Endothelial cell of umbilical vein (primary cell): ENCODE results near the gene PITX2. TPM values are rescaled to one million over a fixed set of nuclear protein-coding genes. Genes with fewer than 3 reads are reported as not detected.

Experiments used
- BruUV-seq: library from RNA; stranded (reverse); fragments of 400-500 nt; replicated peaks from 2 replicates; lab custom pipeline; 2021; lab: Mats Ljungman, UMichigan
- CTCF ChIA-PET: fragments of 300-600, 350-600 bp; sonication (Branson Sonifier 250); formaldehyde crosslinking; loops from one replicate; lab custom pipeline; 2021; ENCODE audit warnings: antibody characterized with exemption, inconsistent platforms; lab: Charles Lee
- POLR2A ChIA-PET: fragments of 300-600, 350-600 bp; sonication (Branson Sonifier 250); formaldehyde crosslinking; loops from one replicate; lab custom pipeline; 2021; ENCODE audit warnings: antibody characterized with exemption, inconsistent platforms; lab: Charles Lee
- DNase-seq: peaks from one replicate; pipeline ENCODE4 v3.0.0-alpha.2; 2011; ENCODE audit warnings: low read depth, low spot score
- FAIRE-seq: peaks from 2 replicates; lab custom pipeline; 2011; peaks lifted over from hg19 to GRCh38; lab: Jason Lieb, UNC
- H2AFZ ChIP-seq: 2 replicates; pipeline ENCODE4 v1.6.0; 2012; ENCODE audit warnings: low read depth, low read length, control low read depth, inconsistent platforms
- H3K27ac ChIP-seq: 2 replicates; pipeline ENCODE4 v1.5.1; 2011; ENCODE audit warnings: low read depth, mild to moderate bottlenecking, control low read depth, low read length, moderate library complexity; ENCODE audit not compliant: insufficient read depth
- H3K27me3 ChIP-seq, 2 experiments: 2 replicates each; pipeline versions ENCODE4 v1.6.0 to v1.6.1; 2011; ENCODE audit warnings: low read length in 2 of 2, mixed read lengths in 1 of 2; ENCODE audit not compliant: control insufficient read depth in 2 of 2, insufficient read depth in 2 of 2
- H3K36me3 ChIP-seq, 2 experiments: 2 replicates in 1 of 2; 3 replicates in 1 of 2; pipeline ENCODE4 v1.5.1; 2011; ENCODE audit warnings: low read length in 2 of 2, mild to moderate bottlenecking in 1 of 2, moderate library complexity in 1 of 2; ENCODE audit not compliant: control insufficient read depth in 2 of 2, insufficient read depth in 2 of 2; ENCODE audit errors: extremely low read depth in 1 of 2
- H3K4me1 ChIP-seq: 3 replicates; pipeline ENCODE4 v1.5.1; 2011; ENCODE audit warnings: mild to moderate bottlenecking, low read length; ENCODE audit not compliant: control insufficient read depth, insufficient read depth; ENCODE audit errors: extremely low read depth
- H3K4me2 ChIP-seq: 2 replicates; pipeline ENCODE4 v1.6.1; 2011; ENCODE audit warnings: low read length, control low read depth, mixed read lengths; ENCODE audit not compliant: insufficient read depth
- H3K4me3 ChIP-seq, 3 experiments: fragments of 200-600 bp in 1 of 3; sonication (generic), shearing (Covaris generic) in 1 of 3; replicated peaks in 1 of 3; 2 replicates each; pipeline ENCODE4 v1.5.1; 2011 to 2016; ENCODE audit warnings: control low read depth in 3 of 3, low read length in 3 of 3, mild to moderate bottlenecking in 2 of 3, inconsistent platforms in 1 of 3, low read depth in 1 of 3, moderate library complexity in 1 of 3; ENCODE audit not compliant: insufficient read depth in 1 of 3
- H3K79me2 ChIP-seq: 2 replicates; pipeline ENCODE4 v1.6.0; 2012; ENCODE audit warnings: low read length, inconsistent platforms; ENCODE audit not compliant: control insufficient read depth, insufficient read depth
- H3K9ac ChIP-seq: replicated peaks from 2 replicates; pipeline ENCODE3; 2011; ENCODE audit warnings: low read length, control low read depth; ENCODE audit not compliant: insufficient read depth; ENCODE audit errors: extremely low read depth
- H3K9me1 ChIP-seq: replicated peaks from 3 replicates; pipeline ENCODE4 v1.6.0; 2011; ENCODE audit warnings: mild to moderate bottlenecking, low read length; ENCODE audit not compliant: control insufficient read depth, insufficient read depth; ENCODE audit errors: extremely low read depth
- H3K9me3 ChIP-seq: replicated peaks from 2 replicates; pipeline ENCODE4 v1.5.1; 2012; ENCODE audit warnings: low read length, inconsistent platforms; ENCODE audit not compliant: control insufficient read depth, insufficient read depth
- H4K20me1 ChIP-seq: replicated peaks from 2 replicates; pipeline ENCODE3; 2011; ENCODE audit warnings: mild to moderate bottlenecking, low read length; ENCODE audit not compliant: control insufficient read depth, insufficient read depth; ENCODE audit errors: extremely low read depth
- CTCF ChIP-seq, 2 donors: IDR thresholded peaks; 1 replicate in 1 of 2; 2 replicates in 1 of 2; pipeline ENCODE4 v1.5.1; 2011; ENCODE audit warnings: low read length in 2 of 2, mild to moderate bottlenecking in 2 of 2, moderate library complexity in 2 of 2, control low read depth in 1 of 2, inconsistent platforms in 1 of 2, low read depth in 1 of 2; ENCODE audit not compliant: insufficient read depth in 1 of 2; ENCODE audit errors: extremely low read depth in 1 of 2
- EZH2 ChIP-seq: IDR thresholded peaks from 2 replicates; pipeline ENCODE4 v1.6.1; 2012; ENCODE audit warnings: borderline replicate concordance, low read depth, mild to moderate bottlenecking, moderate library complexity, low read length, inconsistent platforms; ENCODE audit not compliant: severe bottlenecking
- FOS ChIP-seq: IDR thresholded peaks from 2 replicates; pipeline ENCODE4 v1.6.1; 2011; ENCODE audit warnings: mild to moderate bottlenecking, low read length, moderate library complexity, borderline replicate concordance; ENCODE audit not compliant: insufficient read depth
- GATA2 ChIP-seq: IDR thresholded peaks from 2 replicates; pipeline ENCODE4 v1.7.0; 2011; ENCODE audit warnings: low read depth, mild to moderate bottlenecking, moderate library complexity, mixed read lengths, low read length; ENCODE audit not compliant: insufficient read length, insufficient read depth
- JUN ChIP-seq: IDR thresholded peaks from 2 replicates; pipeline ENCODE4 v1.6.1; 2011; ENCODE audit warnings: borderline replicate concordance, low read depth; ENCODE audit not compliant: insufficient read length, insufficient read depth
- MAX ChIP-seq: IDR thresholded peaks from 2 replicates; pipeline ENCODE4 v1.6.1; 2011; ENCODE audit not compliant: insufficient read depth, insufficient read length
- MYC ChIP-seq: IDR thresholded peaks from one replicate; pipeline ENCODE4 v1.6.1; 2011; ENCODE audit warnings: mild to moderate bottlenecking, low read depth, low read length
- POLR2A ChIP-seq: IDR thresholded peaks from 2 replicates; pipeline ENCODE4 v1.6.1; 2012; ENCODE audit warnings: low read depth, mild to moderate bottlenecking, control low read depth, low read length
- POLR2AphosphoS5 ChIP-seq: IDR thresholded peaks from 2 replicates; pipeline ENCODE4 v1.6.1; 2012; ENCODE audit warnings: low read depth, mild to moderate bottlenecking, control low read depth, low read length, moderate library complexity; ENCODE audit not compliant: insufficient read depth
- dilution Hi-C: fragments of 300-500 bp; cut with MboI; formaldehyde crosslinking; loops from one replicate; pipeline ENCODE4 v1.15.0; 2019; ENCODE audit warnings: low sequenced_read_pairs; ENCODE audit not compliant: extremely low pct_ligation_motif_present
- intact Hi-C: fragments of 100-400 bp; cut with micrococcal nuclease; formaldehyde crosslinking; loops from one replicate; pipeline ENCODE4 v1.10.0; 2022
- polyA plus RNA-seq, 4 experiments: library from polyadenylated mRNA; depleted of rRNA in 3 of 4; stranded (reverse) in 3 of 4; unstranded in 1 of 4; fragments of >200 nt; gene quantifications; 2 replicates each; pipeline versions ENCODE4 v1.2.1 to v1.2.3, GENCODE V29; 2011 to 2012; ENCODE audit warnings: missing spikeins in 1 of 4
- total RNA-seq: library from RNA; stranded (reverse); gene quantifications from 2 replicates; pipeline ENCODE4 v1.2.3, GENCODE V29; 2021

The PITX2 gene
- total and polyA plus RNA-seq, 2 donors (not counting 3 experiments of a cell fraction or from before 2014, with no cell fraction given): 0.04 to 0.31 TPM

DNA sequence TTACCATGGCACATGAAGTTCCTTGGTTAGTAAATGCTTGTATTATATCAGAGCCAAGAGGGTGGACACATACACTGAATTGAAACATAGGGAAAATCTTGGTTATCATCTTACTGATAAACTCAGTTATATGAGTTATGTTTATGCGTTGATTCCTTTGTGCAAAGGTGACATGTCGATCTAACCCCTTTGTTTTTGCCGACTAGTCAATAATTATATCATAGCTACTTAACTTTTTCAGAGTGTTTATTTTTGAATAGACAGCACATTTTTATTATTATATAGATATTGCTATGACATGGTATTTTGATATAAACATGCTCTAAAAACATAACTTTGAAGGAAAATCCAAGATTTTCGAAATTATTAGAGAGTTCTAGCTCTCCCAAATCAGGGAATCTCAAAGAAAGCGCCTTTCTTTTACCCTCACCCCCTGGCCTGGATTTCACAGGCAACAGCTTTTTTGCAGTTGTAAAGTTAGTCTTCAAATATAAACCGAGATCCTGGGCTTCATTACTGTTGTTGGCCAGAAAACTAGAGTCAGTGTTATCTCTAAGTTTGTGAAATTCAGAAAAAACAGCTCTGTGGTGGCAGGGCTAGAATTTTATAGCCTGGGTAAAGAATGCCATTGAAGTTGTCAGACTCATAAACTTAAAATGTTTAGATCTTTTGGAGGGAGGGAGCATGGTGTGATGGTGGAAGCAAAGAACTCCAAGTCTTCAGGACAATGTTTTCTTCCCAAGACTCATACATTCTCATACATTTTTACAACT lies 45.8 kb upstream of the PITX2 start:
- DNase-seq (no peak), FAIRE-seq (no peak)
- H3K9ac ChIP-seq: no peak overlapping the region
- H3K79me2 ChIP-seq: no peaks in the 10 kb centered on the region
- no peak overlapping the region for H3K4me2 ChIP-seq
- H3K27ac ChIP-seq: no peak overlapping the region
- no peak overlapping the region for H3K4me3 ChIP-seq
- POLR2A ChIA-PET: interaction anchor here (0.6 kb wide), 1 partner anchor 1354 kb away, joined by 3 read pairs; no protein-coding TSS in a partner anchor
- H3K36me3 ChIP-seq: no peaks in the 10 kb centered on the region
- no peak for TF ChIP-seq CTCF (IDR thresholded peaks at IDR 0.05; ENCODE audit: extremely low read depth in 1 of 2, insufficient read depth in 1 of 2, low read depth in 1 of 2, low read length in 2 of 2)
- TF ChIP-seq FOS: no peak
- TF ChIP-seq EZH2: no peak
- no peak for TF ChIP-seq JUN
- no peak for TF ChIP-seq MYC
- TF ChIP-seq GATA2: no peak
- TF ChIP-seq MAX: no peak
- TF ChIP-seq POLR2AphosphoS5: no peak
- TF ChIP-seq POLR2A: no peak
- CTCF ChIA-PET: no interaction called here
- no peak overlapping the region for H2AFZ ChIP-seq
- H3K9me1 ChIP-seq: no peaks in the 10 kb centered on the region
- no peaks in the 10 kb centered on the region for H4K20me1 ChIP-seq
- dilution Hi-C loops: no loop called here
- no TSS peak for BruUV-seq
- H3K4me1 ChIP-seq: no peaks in the 10 kb centered on the region
- intact Hi-C loops: no loop called here
- no peaks in the 10 kb centered on the region for H3K9me3 ChIP-seq
- no peaks in the 10 kb centered on the region for H3K27me3 ChIP-seq
